K562 (cell line): ENCODE data around the gene TTC31. TPM values are rescaled to one million over a fixed set of nuclear protein-coding genes. Genes with fewer than 3 reads are reported as not detected.

Experiments used
- ATAC-seq: fragments of 200-7000 bp; cut with Tn5 transposase; 3 replicates; pipeline ENCODE4 v1.9.1; 2020; ENCODE audit warnings: moderate library complexity
- BruUV-seq: library from RNA; stranded (reverse); fragments of 400-500 nt; replicated peaks from 2 replicates; lab custom pipeline; 2021; lab: Mats Ljungman, UMichigan
- CTCF ChIA-PET: fragments of 300-600 bp; formaldehyde crosslinking; extraction: SDS; loops from one replicate; lab custom pipeline; 2021; ENCODE audit warnings: low intra/inter-chr PET ratio; lab: Yijun Ruan, JAX
- POLR2A ChIA-PET: fragments of 300-600, 350-650 bp; sonication (Branson Sonifier 250); formaldehyde crosslinking; extraction: SDS; loops from one replicate; lab custom pipeline; 2021; ENCODE audit warnings: antibody characterized with exemption, inconsistent platforms; lab: Yijun Ruan, JAX
- DNase-seq, 4 experiments: peaks; one replicate each; pipeline versions ENCODE4 v3.0.0 to v3.0.0-alpha.2; 2011 to 2018; ENCODE audit warnings: low spot score in 3 of 4, mixed read lengths in 3 of 4; ENCODE audit errors: extremely low read depth in 1 of 4
- FAIRE-seq: peaks from 2 replicates; lab custom pipeline; 2011; peaks lifted over from hg19 to GRCh38; lab: Jason Lieb, UNC
- H2AFZ ChIP-seq: 2 replicates; pipeline ENCODE4 v1.6.0; 2011; ENCODE audit warnings: low read depth, low read length, control low read depth, inconsistent platforms
- H3K27ac ChIP-seq: fragments of 200-600 bp; 3 replicates; pipeline ENCODE4 v1.8.0; 2011; ENCODE audit warnings: low read depth, mild to moderate bottlenecking, control low read depth, inconsistent platforms, low read length, moderate library complexity, mixed read lengths; ENCODE audit errors: extremely low read depth
- H3K27me3 ChIP-seq, 2 experiments: fragments of 300-600 bp in 1 of 2; 2 replicates in 1 of 2; 3 replicates in 1 of 2; pipeline versions ENCODE4 v1.6.0 to v1.8.0; 2011; ENCODE audit warnings: inconsistent platforms in 2 of 2, low read length in 2 of 2, mild to moderate bottlenecking in 1 of 2, mixed read lengths in 1 of 2, moderate library complexity in 1 of 2; ENCODE audit not compliant: control insufficient read depth in 2 of 2, insufficient read depth in 2 of 2
- H3K36me3 ChIP-seq: fragments of 300-600 bp; 3 replicates; pipeline ENCODE4 v1.8.0; 2011; ENCODE audit warnings: mild to moderate bottlenecking, low read length, inconsistent platforms; ENCODE audit not compliant: control insufficient read depth, insufficient read depth
- H3K4me1 ChIP-seq, 2 experiments: fragments of 200-600 bp in 1 of 2; replicated peaks in 1 of 2; 2 replicates in 1 of 2; 3 replicates in 1 of 2; pipeline versions ENCODE4 v1.5.1 to v1.8.0; 2011; ENCODE audit warnings: inconsistent platforms in 2 of 2, low read length in 2 of 2, mild to moderate bottlenecking in 1 of 2, mixed read lengths in 1 of 2, moderate library complexity in 1 of 2; ENCODE audit not compliant: control insufficient read depth in 2 of 2, insufficient read depth in 2 of 2
- H3K4me2 ChIP-seq: 2 replicates; pipeline ENCODE4 v1.6.1; 2011; ENCODE audit warnings: low read length, control low read depth, inconsistent platforms, mixed read lengths; ENCODE audit not compliant: insufficient read depth
- H3K4me3 ChIP-seq: fragments of 200-600 bp; sonication (generic), shearing (Covaris generic); 2 replicates; pipeline ENCODE4 v1.5.1; 2016; ENCODE audit warnings: control low read depth, inconsistent platforms
- H3K79me2 ChIP-seq: fragments of 200-600 bp; 3 replicates; pipeline ENCODE4 v1.8.0; 2011; ENCODE audit warnings: low read length, inconsistent platforms; ENCODE audit not compliant: control insufficient read depth, insufficient read depth
- H3K9ac ChIP-seq, 2 experiments: 2 replicates each; pipeline versions ENCODE4 v1.6.0 to v1.6.1; 2011; ENCODE audit warnings: low read depth in 2 of 2, low read length in 2 of 2, control low read depth in 1 of 2, inconsistent platforms in 1 of 2, mild to moderate bottlenecking in 1 of 2, mixed read lengths in 1 of 2; ENCODE audit not compliant: insufficient read depth in 1 of 2
- H3K9me1 ChIP-seq: one replicate; pipeline ENCODE4 v1.6.0; 2011; ENCODE audit warnings: inconsistent platforms, mild to moderate bottlenecking, low read length, moderate library complexity; ENCODE audit not compliant: control insufficient read depth, insufficient read depth
- H3K9me3 ChIP-seq: replicated peaks from 2 replicates; pipeline ENCODE4 v1.5.1; 2011; ENCODE audit warnings: low read depth, low read length, inconsistent platforms; ENCODE audit not compliant: control insufficient read depth, insufficient read depth
- H4K20me1 ChIP-seq: replicated peaks from 2 replicates; pipeline ENCODE4 v1.6.1; 2011; ENCODE audit warnings: low read length, inconsistent platforms, mixed read lengths; ENCODE audit not compliant: control insufficient read depth, insufficient read depth
- KLF10 ChIP-seq: fragments of 250-450 bp; sonication (Bioruptor Pico); IDR thresholded peaks from 2 replicates; pipeline ENCODE4 v1.6.1; 2021; ENCODE audit warnings: matching md5 sums
- LCOR ChIP-seq: sonication (generic); formaldehyde crosslinking; IDR thresholded peaks from 2 replicates; pipeline ENCODE4 v1.8.0; 2022; ENCODE audit warnings: mild to moderate bottlenecking, missing genetic modification reagents
- NUFIP1 ChIP-seq: fragments of 450-650 bp; IDR thresholded peaks from 2 replicates; pipeline ENCODE4 v1.6.1; 2018; ENCODE audit not compliant: partially characterized antibody
- RCOR1 ChIP-seq, 2 experiments: IDR thresholded peaks; 2 replicates each; pipeline ENCODE4 v1.6.1; 2012; ENCODE audit warnings: low read depth in 2 of 2, low read length in 2 of 2, borderline replicate concordance in 1 of 2, improper control_type of control experiment in 1 of 2
- SMARCE1 ChIP-seq: fragments of 450-650 bp; IDR thresholded peaks from 2 replicates; pipeline ENCODE4 v1.7.1; 2016; ENCODE audit warnings: mild to moderate bottlenecking
- SPI1 ChIP-seq: IDR thresholded peaks from 2 replicates; pipeline ENCODE4 v1.6.1; 2011; ENCODE audit warnings: low read depth, low read length, control low read depth, borderline replicate concordance
- ZFP30 ChIP-seq: fragments of 250-450 bp; sonication (Bioruptor Pico); IDR thresholded peaks from 2 replicates; pipeline ENCODE4 v1.8.0; 2022; ENCODE audit warnings: moderate library complexity, mild to moderate bottlenecking, inconsistent platforms, borderline replicate concordance
- WGBS: fragments of 100-300 bp; shearing (Covaris generic); methylation state at CpG from one replicate; pipeline ENCODE4 v1.1.6; 2016; ENCODE audit warnings: low coverage, mixed read lengths; ENCODE audit not compliant: insufficient coverage; ENCODE audit errors: missing lambda C conversion rate; 5-methylcytosine and 5-hydroxymethylcytosine counted together
- in situ Hi-C: fragments of 300-500 bp; cut with MboI; formaldehyde crosslinking; loops from 4 replicates; pipeline ENCODE4 v1.15.0; 2018; ENCODE audit warnings: inconsistent platforms, mixed read lengths
- intact Hi-C: fragments of 100-400 bp; cut with micrococcal nuclease; formaldehyde crosslinking; loops from 2 replicates; pipeline ENCODE4 v1.14.2; 2022
- polyA plus RNA-seq, 8 experiments: library from polyadenylated mRNA; depleted of rRNA in 4 of 8; stranded (reverse) in 5 of 8; unstranded in 3 of 8; fragments of >200 nt; fragmentation: Nextera tagmentation in 2 of 8; fragmentation: Illumina TruSeq in 1 of 8; extraction: Ambion mirVana in 2 of 8; extraction: Trizol in 1 of 8; gene quantifications; 2 replicates each; pipeline versions ENCODE4 v1.2.1 to v1.2.3, GENCODE V29; 2011 to 2014; ENCODE audit warnings: inconsistent platforms in 1 of 8, missing spikeins in 1 of 8
- total RNA-seq, 7 experiments: library from RNA; depleted of rRNA in 6 of 7; stranded (reverse); fragments of >200 nt in 6 of 7; fragmentation: Illumina TruSeq in 2 of 7; extraction: Trizol in 2 of 7; gene quantifications; 2 replicates each; pipeline versions ENCODE4 v1.2.1 to v1.2.3, GENCODE V29; 2011 to 2021; ENCODE audit warnings: low replicate concordance in 1 of 7
- TF ChIP-seq, protein P1 (sequence below), 3 experiments: fragments of 200-800 bp in 1 of 3; sonication (Bioruptor generic) in 1 of 3; sonication (generic) in 1 of 3; formaldehyde crosslinking in 1 of 3; IDR thresholded peaks; 2 replicates each; pipeline versions ENCODE4 v1.6.1 to v1.8.0; 2016 to 2022; ENCODE audit warnings: mild to moderate bottlenecking in 2 of 3, missing compliant biosample characterization in 2 of 3, missing genetic modification characterization in 2 of 3, missing genetic modification reagents in 1 of 3
- TF ChIP-seq, protein P2 (sequence below): fragments of 450-650 bp; IDR thresholded peaks from 2 replicates; pipeline ENCODE4 v1.6.1; 2018; ENCODE audit warnings: mild to moderate bottlenecking, low read depth; ENCODE audit not compliant: partially characterized antibody
- TF ChIP-seq, protein P3 (sequence below): IDR thresholded peaks from 2 replicates; pipeline ENCODE4 v1.6.1; 2016; ENCODE audit warnings: missing genetic modification characterization, missing compliant biosample characterization

TTC31 gene
- total and polyA plus RNA-seq, 9 of the 15 experiments (the other 6 are each of a cell fraction or from before 2014, with no cell fraction given): 4.7 to 30.5 (median 15.9) TPM

DNA sequence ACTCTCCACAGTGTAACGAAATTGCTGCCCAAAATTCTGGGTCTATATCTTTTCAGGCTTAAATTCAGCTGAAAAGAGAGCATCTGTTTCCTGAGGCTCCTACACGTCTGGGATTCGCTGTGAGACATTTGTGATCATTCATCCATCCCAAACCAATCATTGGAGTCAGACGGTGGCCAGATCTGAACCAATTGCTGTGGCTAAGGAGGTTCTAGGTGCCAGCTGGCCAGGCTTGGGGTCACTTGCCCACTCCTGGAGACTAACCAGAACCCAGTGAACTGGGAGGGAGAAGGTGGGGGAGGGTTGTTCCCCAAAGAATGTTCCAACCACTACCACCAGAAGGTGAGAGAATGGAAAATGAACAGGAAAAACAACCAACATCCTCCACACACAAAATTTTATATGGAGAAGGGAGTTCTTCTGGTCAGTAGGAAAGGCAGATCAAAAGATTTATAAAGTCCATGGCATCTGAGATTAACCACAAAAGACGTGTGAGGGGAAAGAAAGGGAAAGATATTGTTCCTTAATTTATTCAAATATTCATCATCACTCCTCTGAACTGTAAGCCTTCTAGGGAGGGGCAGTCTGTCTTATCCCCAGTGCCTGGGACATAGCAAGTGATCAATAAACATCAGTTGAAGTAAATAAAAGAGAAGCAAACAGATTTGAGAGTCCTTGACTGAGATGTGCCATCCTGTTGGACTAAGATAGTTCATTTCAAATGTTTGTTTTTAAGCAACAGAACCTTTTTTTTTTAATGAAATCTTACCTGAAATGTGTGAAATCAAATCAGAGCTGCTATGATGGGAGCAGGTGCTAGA lies 38.2 kb upstream of the TTC31 start:
- FAIRE-seq (peak; percentile 65), DNase-seq (no peak), ATAC-seq (no peak)
- Histone ChIP-seq H3K27me3 (no peaks in the 10 kb centered on the region), H2AFZ (no peak overlapping the region), H3K9ac (no peak overlapping the region), H3K27ac (no peak overlapping the region), H3K4me3 (no peak overlapping the region), H3K79me2 (no peaks in the 10 kb centered on the region), H3K4me1 (peaks cover 16 to 30% of the 10 kb centered on the region in 2 experiments; a peak in 4 of 5 replicates), H3K36me3 (no peaks in the 10 kb centered on the region), H4K20me1 (no peaks in the 10 kb centered on the region), H3K9me3 (no peaks in the 10 kb centered on the region), H3K9me1 (no peaks in the 10 kb centered on the region), H3K4me2 (peak overlapping the region; percentile 36; the same call in 1 of the 2 replicates)
- BruUV-seq: no TSS peak
- POLR2A ChIA-PET: interaction anchor here (1.0 kb wide), 1 partner anchor 10 kb away, joined by 4 read pairs; the partner anchor contains the start of gene INO80B
- in situ Hi-C loops: no loop called here
- intact Hi-C loops: no loop called here
- TF ChIP-seq NUFIP1 (no peak), KLF10 (CRISPR knock-in tag) (no peak), ZFP30 (CRISPR knock-in tag) (no peak), SMARCE1 (peak; percentile 1; the same call in 1 of the 2 replicates), SPI1 (no peak), RCOR1 (IDR thresholded peaks at IDR 0.05; ENCODE audit: borderline replicate concordance in 1 of 2, low read depth in 2 of 2, low read length in 2 of 2) (no peak), LCOR (CRISPR knock-in tag) (0 out of 2 replicates have a peak, but pooled peaks have one; percentile 30)
- TF ChIP-seq, protein P1, sequence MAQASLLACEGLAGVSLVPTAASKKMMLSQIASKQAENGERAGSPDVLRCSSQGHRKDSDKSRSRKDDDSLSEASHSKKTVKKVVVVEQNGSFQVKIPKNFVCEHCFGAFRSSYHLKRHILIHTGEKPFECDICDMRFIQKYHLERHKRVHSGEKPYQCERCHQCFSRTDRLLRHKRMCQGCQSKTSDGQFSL (CRISPR knock-in tag; IDR thresholded peaks at IDR 0.05): no peak
- TF ChIP-seq, protein P1 (tag; IDR thresholded peaks at IDR 0.05): no peak
- TF ChIP-seq, protein P2, sequence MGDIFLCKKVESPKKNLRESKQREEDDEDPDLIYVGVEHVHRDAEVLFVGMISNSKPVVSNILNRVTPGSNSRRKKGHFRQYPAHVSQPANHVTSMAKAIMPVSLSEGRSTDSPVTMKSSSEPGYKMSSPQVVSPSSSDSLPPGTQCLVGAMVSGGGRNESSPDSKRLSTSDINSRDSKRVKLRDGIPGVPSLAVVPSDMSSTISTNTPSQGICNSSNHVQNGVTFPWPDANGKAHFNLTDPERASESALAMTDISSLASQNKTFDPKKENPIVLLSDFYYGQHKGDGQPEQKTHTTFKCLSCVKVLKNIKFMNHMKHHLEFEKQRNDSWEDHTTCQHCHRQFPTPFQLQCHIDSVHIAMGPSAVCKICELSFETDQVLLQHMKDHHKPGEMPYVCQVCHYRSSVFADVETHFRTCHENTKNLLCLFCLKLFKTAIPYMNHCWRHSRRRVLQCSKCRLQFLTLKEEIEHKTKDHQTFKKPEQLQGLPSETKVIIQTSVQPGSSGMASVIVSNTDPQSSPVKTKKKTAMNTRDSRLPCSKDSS: no peak
- TF ChIP-seq, protein P3, sequence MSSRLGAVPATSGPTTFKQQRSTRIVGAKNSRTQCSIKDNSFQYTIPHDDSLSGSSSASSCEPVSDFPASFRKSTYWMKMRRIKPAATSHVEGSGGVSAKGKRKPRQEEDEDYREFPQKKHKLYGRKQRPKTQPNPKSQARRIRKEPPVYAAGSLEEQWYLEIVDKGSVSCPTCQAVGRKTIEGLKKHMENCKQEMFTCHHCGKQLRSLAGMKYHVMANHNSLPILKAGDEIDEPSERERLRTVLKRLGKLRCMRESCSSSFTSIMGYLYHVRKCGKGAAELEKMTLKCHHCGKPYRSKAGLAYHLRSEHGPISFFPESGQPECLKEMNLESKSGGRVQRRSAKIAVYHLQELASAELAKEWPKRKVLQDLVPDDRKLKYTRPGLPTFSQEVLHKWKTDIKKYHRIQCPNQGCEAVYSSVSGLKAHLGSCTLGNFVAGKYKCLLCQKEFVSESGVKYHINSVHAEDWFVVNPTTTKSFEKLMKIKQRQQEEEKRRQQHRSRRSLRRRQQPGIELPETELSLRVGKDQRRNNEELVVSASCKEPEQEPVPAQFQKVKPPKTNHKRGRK (tag): no peak
- WGBS: 0% methylated on average over 5 of the region's 5 CpGs
- CTCF ChIA-PET: no interaction called here
